HG03280 (cell line): ENCODE results near the gene EVA1A.

Experiments
- ATAC-seq: cut with Tn5 transposase; IDR thresholded peaks from one replicate; pipeline ENCODE4 v1.9.1; 2021; ENCODE audit warnings: mild to moderate bottlenecking, moderate library complexity; ENCODE audit not compliant: unreplicated experiment

Gene EVA1A

GRCh38 chr2:75592030-75592429 lies 31.3 kb upstream of the EVA1A start:
- ATAC-seq, result no peak

- ATAC-seq, result no peak
Observed at GRCh38 chr2:75589391-75590105, 28.8 kb upstream of the EVA1A start.

- ATAC-seq, result no peak
Observed at GRCh38 chr2:75587954-75588587, 27.3 kb upstream of the EVA1A start.

- ATAC-seq, result no peak
Observed at GRCh38 chr2:75586971-75587370, 26.2 kb upstream of the EVA1A start.

GRCh38 chr2:75582840-75583239 lies 22.1 kb upstream of the EVA1A start:
- ATAC-seq, result no peak

DNA sequence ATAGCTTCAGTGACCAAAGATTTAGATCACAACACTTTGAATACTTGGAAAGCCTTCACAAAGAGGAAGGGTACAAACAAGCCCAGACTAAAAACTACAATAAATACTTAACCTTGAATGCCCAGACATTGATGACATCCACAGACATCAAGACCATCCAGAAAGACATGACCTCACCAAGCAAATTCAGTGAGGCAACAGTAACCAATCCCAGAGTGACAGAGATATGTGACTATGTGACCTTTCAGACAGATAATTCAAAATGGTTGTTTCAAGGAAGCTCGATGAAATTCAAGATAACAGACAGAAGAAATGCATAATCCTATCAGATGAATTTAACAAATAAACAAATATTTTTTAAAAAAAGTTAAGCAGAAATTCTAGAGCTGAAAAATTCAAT lies 19.9 kb upstream of the EVA1A start:
- no peak for ATAC-seq

DNA sequence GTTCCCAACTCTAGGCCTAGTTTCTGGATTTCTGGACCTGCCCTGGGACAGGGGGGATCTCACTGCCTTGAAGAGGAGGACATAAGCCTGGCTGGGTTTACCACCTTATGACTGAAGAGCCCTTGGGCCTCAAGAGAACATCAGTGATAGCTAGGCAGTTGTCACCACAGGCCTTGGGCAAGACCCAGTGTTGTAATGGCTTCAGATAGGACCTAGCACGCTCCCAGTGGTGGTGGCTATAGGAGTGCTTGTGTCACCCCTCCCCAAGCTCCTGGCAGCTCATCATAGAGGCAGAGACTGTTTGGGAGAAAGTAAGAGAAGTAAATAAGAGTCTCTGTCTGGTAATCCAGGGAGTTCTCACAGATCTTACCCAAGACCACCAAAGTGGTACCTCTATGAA lies 19.4 kb upstream of the EVA1A start:
- ATAC-seq, result no peak

- no peak for ATAC-seq
Observed at GRCh38 chr2:75579186-75579585, 18.4 kb upstream of the EVA1A start.

GRCh38 chr2:75577280-75577679 lies 16.5 kb upstream of the EVA1A start:
- no peak for ATAC-seq

GRCh38 chr2:75574106-75574505 lies 13.4 kb upstream of the EVA1A start:
- no peak for ATAC-seq

GRCh38 chr2:75573145-75573878 lies 12.6 kb upstream of the EVA1A start:
- no peak for ATAC-seq

GRCh38 chr2:75571730-75572430 lies 11.1 kb upstream of the EVA1A start:
- no peak for ATAC-seq

GRCh38 chr2:75570948-75571729 lies 10.4 kb upstream of the EVA1A start:
- ATAC-seq, result no peak

- no peak for ATAC-seq
Observed at GRCh38 chr2:75570024-75570947, 9.5 kb upstream of the EVA1A start.

- ATAC-seq, result no peak
Observed at GRCh38 chr2:75569546-75569945, 8.8 kb upstream of the EVA1A start.

GRCh38 chr2:75568174-75568573 lies 7.4 kb upstream of the EVA1A start:
- ATAC-seq, result no peak

DNA sequence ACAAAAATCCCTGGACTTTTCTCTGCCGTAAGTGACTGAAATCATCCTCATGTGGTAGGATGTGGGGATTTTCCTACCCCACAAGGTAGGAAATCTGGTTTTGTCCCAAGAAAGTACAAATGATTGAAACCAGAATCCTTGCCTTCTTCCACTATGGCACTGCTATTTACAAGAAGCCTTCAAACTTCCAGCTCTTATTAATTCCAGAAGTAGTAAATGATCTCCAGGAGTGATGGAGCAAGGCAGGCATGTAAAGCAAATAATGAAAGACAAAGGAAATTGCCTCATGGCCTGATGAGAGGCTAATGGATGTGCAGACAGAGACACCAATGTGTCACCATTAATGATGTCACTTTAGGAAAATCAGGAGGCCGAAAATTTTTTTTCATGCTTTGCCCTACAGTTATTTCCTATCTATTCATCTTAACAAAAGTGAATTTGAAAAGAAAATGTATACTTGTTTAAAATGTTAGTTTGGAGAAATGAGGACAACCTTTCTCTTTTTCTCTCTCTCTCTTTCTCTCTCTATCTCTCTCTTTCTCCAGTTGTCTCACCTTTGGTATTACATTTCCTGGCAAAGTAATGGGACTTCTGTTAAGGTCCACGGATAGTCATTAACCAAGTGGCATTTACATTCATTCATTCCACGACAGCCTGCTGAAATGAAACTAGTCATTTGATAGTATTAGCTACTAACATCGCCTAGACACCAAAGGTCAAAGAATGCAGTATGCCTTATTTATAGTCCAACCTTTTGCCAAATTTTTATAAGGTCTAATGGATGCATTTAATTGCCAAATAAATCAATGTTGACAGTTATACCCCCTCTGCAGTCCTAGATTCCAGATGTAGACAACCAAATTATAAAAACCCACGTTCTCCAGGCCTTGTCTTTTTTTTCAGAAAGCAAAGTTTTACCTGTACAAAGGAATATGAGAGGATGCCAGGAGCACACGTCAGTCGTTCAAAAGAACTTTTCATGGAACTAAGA lies 5.0 kb upstream of the EVA1A start:
- ATAC-seq, result no peak

DNA sequence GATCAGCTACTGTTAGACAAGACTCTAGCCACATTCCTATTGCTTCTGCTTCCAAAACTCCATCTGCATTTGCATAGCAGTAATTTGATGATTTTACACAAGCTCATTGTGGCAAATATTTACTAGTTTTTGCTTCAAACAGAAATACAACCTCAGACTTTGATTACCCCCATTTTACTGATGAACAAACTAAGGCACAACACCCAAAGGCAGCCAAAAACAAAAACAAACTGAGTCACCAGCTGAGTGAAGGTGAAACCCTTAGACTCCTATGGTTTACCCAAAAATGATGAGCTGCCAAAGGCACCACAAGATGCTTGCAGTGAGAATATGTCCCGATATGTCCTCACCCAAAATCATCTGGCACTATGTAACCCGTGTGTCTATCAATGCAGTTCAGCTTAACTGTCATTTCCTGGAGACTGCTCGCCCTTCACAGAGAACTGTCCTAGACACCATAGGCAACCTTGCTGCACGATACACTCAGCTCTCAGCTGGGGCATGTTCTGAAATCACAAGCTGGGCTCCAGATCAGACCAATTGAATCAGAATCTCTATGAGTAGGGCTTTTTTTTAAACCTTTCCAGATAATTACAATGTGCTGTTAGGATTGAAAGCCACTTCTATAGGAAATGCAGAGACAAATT lies 4.1 kb upstream of the EVA1A start:
- ATAC-seq, result no peak
